Umbilical cord (tissue), 2 donors: Measurements from ENCODE around the gene LSS. TPM values are rescaled to one million over a fixed set of nuclear protein-coding genes. Genes with fewer than 3 reads are reported as not detected.
"Not testable (repeated sequence)": the region's sequence is repeated elsewhere in the genome, so short reads cannot be mapped to it uniquely, and the experiment has no call there.

ENCODE experiments used
- DNase-seq: peaks from one replicate; pipeline ENCODE4 v3.0.0-alpha.2; 2015; ENCODE audit warnings: low spot score
- total RNA-seq: library from RNA; depleted of rRNA; stranded (reverse); fragments of >200 nt; gene quantifications from one replicate; pipeline ENCODE4 v1.2.3, GENCODE V29; 2014; ENCODE audit warnings: low replicate concordance; ENCODE audit not compliant: insufficient read depth

The LSS gene
- total RNA-seq, 1 donor from 2014 or later = 53.2 TPM

DNA sequence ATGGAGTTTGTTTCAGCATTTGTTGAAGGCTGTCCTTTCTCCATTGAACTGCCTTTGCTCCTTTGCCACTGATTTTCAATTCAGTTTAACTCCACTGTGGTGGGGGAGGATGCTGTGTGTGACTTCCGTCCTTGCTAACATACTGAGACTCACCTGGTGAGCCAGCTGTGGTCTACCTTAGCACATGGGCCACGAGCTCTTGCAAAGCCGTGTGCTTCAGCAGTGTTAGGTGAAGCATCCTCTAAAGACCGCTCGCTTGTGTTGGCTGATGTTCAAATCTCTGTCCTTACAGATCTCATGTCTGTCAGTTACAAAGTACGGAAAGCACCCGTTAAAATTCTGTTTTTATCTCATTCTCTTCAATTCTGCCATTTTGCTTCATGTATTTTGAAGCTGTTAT, 40.8 kb downstream of the LSS start:
- no peak for DNase-seq

DNA sequence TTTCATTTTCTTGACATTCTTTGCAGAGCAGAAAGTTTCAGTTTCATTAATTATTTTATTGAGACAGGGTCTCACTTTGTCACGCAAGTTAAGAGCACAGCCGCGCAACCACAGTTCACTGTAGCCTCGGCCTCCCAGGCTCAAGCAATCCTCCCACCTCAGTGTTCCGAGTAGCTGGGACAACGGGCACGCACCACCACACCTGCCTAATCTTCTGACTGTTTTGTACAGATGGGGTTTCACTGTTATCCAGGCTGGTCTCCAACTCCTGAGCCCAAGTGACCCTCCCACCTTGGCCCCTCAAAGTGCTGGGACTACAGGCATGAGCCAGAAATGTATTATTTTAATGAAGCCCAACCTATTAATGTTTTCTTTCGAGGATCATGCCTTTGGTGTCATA, 41.3 kb downstream of the LSS start:
- DNase-seq = no peak

DNA sequence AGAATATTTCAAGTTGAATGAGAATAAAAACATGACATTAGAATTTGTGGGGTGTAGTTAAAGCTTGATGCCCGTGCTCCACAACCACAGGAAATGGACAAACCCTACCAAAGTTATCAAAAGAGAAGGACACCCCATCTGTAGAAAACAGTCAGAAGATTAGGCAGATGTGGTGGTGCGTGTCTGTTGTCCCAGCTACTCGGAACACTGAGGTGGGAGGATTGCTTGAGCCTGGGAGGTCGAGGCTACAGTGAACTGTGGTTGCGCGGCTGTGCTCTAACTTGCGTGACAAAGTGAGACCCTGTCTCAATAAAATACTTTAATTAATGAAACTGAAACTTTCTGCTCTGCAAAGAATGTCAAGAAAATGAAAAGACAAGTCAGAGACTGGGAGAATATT, 42.9 kb downstream of the LSS start:
- DNase-seq = no peak

DNA sequence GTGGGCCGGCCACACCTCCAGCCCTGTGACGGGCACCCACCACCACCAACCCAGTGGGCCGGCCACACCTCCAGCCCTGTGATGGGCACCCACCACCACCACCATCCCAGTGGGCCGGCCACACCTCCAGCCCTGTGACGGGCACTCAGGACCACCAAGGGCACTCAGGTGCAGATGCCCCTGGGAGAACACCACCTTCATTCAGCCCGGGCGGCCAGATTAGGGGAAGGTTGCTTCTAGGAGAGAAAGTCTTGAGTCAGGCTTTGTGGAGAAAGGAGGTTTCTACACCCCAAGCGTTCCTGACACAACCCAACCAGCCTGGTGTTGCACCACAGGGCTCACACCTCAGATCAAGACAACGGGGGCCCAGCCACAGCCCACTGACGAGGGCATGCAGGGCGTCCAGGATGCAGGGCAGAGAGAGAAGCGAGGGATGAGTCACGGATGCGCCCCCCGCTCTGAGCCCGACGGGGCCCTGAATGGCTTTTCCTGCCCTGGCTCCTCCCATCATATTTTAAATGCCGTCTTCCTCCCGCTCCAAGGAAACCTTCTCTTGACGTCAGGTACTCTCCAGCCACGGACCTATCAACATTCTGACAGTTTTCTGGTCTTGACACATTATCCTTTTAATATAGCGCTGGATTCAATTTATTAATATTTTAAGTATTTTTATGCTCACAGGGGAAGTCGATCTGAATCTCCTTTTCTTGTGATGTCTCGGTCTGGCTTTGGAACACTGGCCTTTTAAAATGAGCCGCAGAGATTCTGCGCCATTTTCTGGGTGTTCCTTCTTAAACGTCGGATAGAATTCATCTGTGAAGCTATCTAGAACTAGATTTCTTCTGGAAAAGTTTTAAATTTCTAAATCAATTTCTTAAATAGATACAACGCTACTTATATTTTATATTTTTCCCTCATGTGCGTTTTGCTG, 43.7 kb downstream of the LSS start:
- DNase-seq = peak; percentile 91

DNA sequence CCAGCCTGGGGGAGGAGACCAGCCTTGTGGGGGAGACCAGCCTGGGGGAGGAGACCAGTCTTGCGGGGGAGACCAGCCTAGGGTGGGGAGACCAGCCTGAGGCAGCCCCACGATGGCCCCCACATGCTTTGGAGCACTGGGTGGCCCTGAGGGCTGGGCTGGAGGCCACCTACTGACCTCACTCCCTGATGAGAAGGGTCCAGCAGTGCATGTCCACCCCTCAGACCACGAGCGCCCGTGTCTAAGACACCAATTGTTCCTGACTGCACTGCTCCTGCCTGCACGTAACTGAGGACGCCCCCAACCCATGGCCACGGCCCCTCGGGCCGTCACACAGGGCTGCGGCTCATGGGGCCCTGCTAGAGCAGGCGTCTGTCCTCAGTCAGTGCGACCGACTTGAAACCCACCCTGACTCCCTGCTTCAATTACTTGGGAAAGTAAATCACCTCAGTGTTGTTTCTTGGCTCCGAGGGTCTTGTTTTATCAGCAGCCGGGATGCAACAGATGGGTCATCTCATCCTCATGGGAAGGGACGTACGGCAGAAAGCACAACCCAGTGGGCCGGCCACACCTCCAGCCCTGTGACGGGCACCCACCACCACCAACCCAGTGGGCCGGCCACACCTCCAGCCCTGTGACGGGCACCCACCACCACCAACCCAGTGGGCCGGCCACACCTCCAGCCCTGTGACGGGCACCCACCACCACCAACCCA, 44.5 kb downstream of the LSS start, which contains the start of gene SPATC1L:
TSS of gene SPATC1L (minus strand) at position 550 of the 715 bp plus-strand sequence. CDS start 1,643 bp downstream, outside the sequence.
- peak; percentile 78 for DNase-seq

DNA sequence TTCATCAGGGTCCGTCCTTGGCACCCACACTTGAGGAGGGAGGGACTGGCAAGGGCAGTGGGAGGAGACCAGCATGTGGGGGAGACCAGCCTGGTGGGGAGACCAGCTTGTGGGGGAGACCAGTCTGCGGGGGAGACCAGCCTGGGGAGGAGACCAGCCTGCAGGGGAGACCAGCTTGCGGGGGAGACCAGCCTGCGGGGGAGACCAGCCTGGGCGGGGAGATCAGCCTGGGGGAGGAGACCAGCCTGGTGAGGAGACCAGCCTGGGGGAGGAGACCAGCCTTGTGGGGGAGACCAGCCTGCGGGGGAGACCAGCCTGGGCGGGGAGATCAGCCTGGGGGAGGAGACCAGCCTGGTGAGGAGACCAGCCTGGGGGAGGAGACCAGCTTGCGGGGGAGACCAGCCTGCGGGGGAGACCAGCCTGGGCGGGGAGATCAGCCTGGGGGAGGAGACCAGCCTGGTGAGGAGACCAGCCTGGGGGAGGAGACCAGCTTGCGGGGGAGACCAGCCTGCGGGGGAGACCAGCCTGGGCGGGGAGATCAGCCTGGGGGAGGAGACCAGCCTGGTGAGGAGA, 45.2 kb downstream of the LSS start:
- not testable (repeated sequence) for DNase-seq

DNA sequence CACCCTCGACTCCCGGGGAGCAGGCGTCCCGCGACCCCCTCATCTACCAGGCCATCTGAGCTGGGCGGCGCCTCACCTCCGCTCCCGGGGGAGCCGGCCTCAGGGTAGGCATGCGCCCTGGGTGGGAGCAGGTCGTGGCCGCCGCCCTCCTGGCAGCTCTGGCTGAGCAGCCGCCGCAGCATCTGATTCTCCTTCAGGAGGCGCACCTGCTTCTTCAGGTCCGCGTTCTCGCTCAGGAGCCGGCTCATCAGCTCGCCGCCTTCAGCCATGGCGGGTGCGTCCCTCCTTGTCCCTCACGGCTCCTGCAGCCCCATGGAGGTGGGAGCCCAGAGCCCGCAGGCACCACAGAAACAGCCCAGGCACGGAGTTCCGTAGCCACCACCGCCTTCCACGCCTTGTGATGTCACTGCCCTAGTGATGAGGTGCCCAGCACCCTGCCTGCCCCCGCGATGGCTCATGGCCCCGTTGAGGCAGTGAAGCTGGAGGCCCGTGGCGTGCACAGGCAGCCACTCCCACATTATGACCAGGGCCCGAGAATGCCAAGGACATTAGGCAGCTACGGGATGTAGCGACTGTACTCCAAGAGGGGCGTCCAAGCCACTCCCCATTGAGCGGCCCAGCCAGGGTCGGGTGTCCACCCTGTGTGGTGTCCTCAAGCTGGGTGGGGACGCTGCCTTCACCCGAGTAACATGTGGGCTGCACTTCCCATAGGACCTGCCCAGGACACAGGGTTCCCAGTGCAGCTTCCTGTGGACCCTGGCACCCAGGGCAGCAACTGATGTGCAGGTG, 45.8 kb downstream of the LSS start:
- DNase-seq = no peak

DNA sequence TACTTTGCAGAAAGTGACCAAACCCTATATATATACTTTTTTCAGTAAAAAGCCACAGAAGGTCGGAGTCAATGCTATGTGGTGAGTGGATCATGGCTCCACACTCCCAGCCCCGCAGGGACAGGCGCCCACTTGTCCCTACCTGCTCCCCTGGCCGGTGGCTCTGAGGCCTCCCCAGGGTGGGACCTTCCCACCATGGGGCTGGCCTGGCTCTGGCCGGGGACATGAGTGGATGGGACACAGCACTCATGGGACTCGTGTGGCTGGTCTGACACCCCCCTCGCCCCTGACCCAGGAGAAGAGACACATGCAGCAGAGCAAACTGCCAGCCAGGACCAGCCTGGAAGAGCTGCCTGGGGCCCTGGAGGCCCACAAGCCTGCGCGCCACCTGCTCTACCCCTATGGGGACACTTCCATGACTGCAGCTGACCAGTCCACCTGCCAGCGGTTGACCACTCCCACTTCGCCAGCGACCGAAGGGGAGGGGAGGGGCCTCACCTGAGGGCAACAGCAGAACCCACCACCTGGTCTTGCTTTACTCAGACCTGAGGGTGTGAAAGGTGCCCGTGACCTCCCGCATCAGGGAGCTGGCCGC, 46.5 kb downstream of the LSS start:
- DNase-seq = no peak

DNA sequence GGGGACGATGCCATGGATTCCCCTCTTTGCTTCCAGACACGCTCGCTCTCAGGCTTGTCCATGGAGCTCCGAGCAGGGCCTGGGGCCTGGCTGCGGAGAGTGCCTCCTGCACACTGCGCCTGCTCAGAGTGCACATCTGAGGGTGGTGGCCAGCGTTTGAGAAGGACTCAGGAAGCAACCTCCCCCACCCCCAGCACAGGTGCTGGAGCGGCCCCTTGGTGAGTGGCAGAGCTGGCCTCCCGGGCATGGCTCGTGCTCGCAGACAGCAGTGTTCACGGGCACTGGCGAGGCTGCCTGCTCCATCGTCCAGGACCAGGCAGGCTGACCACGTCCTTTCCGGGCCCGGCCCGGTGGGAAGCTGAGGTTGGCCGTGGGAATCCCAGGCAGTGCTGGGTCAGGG, 47.1 kb downstream of the LSS start:
- DNase-seq = no peak

DNA sequence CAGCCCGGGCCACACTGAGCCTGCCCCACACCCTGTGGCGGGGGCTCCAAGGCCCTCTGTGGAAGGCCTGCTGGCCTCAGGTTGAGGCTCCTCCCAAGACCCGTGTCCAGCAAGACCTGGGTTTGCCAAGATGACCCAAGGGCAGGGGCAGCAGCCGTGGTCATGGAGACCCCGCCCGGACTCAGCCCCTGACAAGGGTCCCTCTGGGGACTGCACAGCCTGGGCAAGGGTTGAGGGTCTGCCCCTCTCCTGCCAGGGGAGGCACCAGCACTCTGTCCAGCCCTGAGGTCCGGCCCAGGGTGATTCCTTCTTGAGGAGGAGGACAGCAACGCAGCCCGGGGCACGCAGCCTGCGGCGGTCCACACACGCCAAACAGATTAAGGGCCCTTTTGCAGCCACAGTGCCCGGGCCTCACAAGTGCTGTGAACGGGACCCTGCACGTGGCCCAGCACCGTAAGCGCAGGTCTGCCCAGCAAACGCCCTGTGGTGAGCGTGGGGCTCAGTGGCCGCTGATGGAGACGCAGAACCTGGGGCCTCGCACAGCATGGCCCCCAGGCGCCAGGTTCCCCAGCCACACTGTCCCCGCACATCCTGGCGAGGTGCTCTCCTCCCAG, 47.7 kb downstream of the LSS start:
- no peak for DNase-seq

DNA sequence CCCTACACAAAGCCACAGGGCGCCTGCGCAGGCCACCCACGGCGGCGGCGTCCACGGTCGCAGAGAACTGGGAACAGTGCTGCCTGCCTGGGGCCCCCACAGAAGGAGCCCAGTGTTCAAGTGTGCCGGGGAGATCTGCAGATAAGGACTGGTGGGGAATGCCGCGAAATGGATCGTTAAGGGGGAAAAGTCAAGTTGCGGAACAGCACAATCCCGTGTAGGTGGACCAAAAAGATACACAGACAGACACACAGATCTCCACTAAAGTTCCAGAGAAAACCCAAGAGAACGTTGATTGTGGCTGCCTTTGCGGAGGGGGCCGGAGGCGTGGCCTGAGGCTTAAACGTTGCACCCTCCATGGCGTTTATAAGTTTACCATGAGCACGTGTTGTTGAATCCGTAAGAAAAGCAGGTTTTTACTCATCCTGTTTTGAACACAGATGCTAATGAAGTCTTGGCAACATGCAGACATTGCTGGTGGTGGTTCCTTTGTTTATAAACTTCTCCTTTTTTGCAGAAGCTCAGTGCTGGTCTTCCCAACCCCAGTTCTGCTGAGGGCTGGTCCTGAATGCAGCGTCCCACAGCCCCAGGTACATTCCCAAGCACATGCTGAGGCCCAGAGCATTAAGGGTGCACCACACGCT, 48.4 kb downstream of the LSS start:
- DNase-seq = no peak

DNA sequence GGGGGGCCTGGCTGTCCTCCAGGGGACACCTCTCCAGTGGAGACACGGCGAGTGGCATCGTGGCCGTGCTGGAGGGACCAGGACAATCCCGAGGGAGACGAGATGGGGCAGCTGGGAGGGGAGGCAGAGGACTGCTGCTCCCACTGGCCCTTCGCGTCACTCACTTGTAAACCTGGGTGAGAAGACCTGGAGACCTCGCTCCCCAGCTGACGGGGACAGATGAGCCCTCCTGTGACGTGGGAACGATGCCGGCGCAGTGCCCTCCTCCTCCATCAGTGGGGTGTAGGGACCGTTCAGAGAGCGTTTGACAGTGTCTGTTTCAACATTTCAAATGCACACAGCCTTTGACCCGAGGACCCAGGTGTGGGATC, 48.9 kb downstream of the LSS start:
- DNase-seq = no peak

DNA sequence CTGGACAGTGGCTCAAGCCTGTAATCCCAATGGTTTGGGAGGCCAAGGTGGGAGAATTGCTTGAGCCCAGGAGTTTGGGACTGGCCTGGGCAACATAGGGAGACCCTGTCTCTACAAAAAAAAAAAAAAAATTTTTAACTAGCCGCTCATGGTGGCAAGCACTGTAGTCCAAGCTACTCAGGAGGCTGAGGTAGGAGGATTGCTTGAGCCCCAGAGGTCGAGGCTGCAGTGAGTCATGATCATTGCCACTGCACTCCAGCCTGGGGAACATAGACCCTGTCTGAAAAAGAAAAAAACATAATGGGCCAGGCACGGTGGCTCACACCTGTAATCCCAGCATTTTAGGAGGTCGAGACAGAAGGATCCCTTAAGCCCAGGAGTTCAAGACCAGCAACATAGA, 49.6 kb downstream of the LSS start:
- no peak for DNase-seq

DNA sequence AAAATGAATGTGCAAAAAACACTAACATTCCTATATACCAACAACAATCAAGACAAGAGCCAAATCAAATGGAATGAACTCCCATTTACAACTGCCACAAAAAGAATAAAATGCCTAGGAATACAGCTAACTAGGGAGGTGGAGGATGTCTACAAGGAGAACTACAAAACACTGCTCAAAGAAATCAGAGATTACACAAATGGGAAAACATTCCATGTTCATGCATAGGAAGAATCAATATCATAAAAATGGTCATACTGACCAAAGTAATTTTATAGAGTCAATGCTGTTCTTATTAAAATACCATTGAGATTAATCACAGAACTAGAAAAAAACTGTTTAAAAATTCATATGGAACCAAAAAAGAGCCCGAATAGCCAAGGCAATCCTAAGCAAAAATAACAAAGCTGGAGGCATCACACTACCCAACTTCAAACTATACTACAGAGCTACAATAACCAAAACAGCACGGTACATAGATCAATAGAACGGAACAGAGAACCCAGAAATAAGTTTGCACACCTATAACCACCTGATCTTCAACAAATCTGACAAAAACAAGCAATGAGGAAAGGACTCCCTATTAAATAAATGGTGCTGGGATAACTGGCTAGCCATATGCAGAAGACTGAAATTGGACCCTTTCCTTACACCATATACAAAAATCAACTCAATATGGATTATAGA, 52.0 kb downstream of the LSS start:
- DNase-seq = not testable (repeated sequence)

DNA sequence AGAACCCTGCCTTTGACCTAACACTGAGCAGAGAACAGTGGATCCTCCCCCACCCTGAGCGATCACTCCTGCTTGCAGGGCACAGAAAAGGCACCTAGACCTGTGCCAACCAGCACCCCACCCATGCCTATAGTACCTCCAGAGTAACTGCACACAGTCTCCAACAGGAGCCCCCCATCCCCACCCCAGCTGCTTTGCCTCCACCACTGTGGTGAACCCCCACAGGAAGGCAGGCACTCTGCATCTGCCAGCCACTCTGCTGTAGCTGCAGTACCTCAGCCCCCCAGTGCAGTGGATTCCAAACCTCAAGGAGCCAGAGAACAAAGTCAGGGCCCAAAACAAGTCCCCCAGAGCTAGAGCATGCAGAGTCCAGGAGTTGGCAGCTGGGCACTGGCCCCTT, 55.0 kb downstream of the LSS start:
- no peak for DNase-seq

DNA sequence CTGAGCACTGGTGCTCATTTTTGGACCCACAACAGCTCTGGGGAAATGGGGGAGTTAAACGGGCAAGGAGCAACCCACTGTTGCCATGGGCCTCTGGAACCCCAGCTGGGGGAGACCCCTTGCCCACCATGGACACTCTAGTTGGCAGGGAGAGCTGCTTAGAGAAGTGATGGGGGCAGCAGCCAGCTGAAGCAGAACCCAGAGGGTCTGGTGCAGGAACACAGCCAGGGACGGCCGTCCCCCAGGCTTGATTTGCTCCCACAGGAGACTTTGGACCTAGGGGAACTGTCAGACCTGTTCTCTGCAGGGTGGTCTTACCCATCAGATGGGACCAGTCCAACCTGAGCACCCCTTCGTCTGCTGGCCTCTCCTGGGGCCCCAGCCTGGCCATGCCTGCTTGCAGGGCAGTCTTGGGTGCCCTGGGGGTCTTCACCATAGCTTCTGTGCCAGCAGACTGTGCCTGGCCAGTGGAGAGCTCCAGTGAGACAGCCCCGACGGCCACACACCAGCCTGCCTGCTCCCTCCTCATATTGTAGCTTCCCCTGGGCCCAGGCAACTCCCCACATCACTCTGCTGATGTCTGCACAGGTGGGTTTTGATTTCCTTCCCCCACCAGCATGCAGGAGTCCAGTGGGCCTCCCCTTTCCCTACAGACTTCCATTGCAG, 55.6 kb downstream of the LSS start:
- DNase-seq = no peak

DNA sequence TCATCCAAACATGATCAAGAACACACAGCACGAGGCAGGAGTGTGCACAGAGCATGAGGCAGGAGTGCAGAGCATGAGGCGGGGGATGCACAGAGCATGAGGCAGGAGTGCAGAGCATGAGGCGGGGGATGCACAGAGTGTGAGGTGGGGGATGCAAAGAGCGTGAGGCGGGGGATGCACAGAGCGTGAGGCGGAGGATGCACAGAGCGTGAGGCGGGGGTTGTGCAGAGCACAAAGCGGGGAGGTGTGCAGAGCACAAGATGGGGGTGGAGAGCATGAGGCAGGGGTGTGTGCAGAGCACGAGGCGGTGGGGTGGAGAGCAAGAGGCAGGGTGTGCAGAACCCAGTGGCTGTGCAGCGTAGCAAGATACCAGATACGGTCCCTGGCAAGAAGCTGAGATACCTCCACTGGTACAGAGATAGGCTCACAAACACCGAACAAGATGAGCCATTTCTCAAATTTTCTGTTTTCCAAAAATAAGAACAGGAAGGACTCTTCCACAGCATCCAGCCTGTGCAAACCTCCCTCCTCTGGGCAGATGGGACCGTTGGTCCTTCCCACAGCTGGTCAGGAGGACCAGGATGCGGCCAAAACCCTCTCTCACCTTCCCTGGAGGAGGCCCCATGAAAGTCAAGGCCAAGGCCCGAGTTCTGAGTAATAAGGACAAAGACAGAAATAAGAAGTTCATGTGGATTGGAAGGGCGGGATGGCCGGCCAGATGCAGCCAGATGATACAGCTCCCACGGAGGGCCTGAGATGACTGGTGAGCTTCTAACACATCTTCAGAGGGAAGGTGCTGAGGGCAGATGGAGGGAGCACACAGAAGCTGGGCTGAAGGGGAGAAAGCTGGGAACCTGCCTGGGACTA, 56.3 kb downstream of the LSS start:
- no peak for DNase-seq

DNA sequence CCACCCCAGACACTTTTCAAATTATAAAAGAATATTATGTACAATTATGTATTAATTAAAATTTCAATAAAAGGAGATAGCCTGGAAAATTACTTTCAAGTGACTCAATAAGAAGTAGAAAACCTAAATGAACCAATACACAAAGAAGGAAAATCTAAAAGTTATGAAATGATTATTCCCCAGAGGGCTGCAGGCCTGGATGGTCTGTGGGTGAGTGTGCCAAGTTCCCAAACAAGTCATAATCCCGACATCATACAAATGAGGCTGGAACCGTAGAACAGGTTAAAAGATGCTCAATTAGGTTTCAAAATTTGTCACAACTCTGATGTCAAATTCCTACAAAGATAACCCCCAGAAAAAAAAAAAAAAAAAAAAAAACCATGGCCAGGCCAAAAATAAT, 57.0 kb downstream of the LSS start:
- DNase-seq = no peak
